Measurements from ENCODE around the gene NBEA.
A peak's percentile ranks its signal among the peaks of the same experiment; 100 is the strongest.

NBEA gene

GRCh38 chr13:35702316-35702715 is 760.2 kb downstream of the NBEA start:
- no peak for DNase-seq (ENCODE audit: low read depth in 2 of 2)

- no peak for DNase-seq (ENCODE audit: low read depth in 2 of 2)
Observed at GRCh38 chr13:35703061-35703460, 761.0 kb downstream of the NBEA start.

GRCh38 chr13:35704331-35704730 is 762.3 kb downstream of the NBEA start:
- no peak for DNase-seq (ENCODE audit: low read depth in 2 of 2)

GRCh38 chr13:35706281-35706680 is 764.2 kb downstream of the NBEA start:
- DNase-seq (ENCODE audit: low read depth in 2 of 2), result no peak

- no peak for DNase-seq (ENCODE audit: low read depth in 2 of 2)
Observed at GRCh38 chr13:35706721-35707120, 764.7 kb downstream of the NBEA start.

- no peak for DNase-seq (ENCODE audit: low read depth in 2 of 2)
Observed at GRCh38 chr13:35711909-35712308, 769.8 kb downstream of the NBEA start.

GRCh38 chr13:35712907-35713761 is 771.1 kb downstream of the NBEA start:
- peak; percentile 96 to 98 for DNase-seq (ENCODE audit: low read depth in 2 of 2)

GRCh38 chr13:35714121-35714520 is 772.1 kb downstream of the NBEA start:
- DNase-seq (ENCODE audit: low read depth in 2 of 2), result no peak

- DNase-seq (ENCODE audit: low read depth in 2 of 2), result no peak
Observed at GRCh38 chr13:35714588-35715377, 772.7 kb downstream of the NBEA start.

- DNase-seq (ENCODE audit: low read depth in 2 of 2), result no peak
Observed at GRCh38 chr13:35716186-35716585, 774.1 kb downstream of the NBEA start.

GRCh38 chr13:35716729-35717128 is 774.7 kb downstream of the NBEA start:
- no peak for DNase-seq (ENCODE audit: low read depth in 2 of 2)

- DNase-seq (ENCODE audit: low read depth in 2 of 2), result no peak
Observed at GRCh38 chr13:35718084-35718483, 776.0 kb downstream of the NBEA start.

- no peak for DNase-seq (ENCODE audit: low read depth in 2 of 2)
Observed at GRCh38 chr13:35720290-35720689, 778.2 kb downstream of the NBEA start.

GRCh38 chr13:35720690-35721554 is 778.9 kb downstream of the NBEA start:
- DNase-seq (ENCODE audit: low read depth in 2 of 2), result no peak
